ENCODE results near the gene AGPAT3.

Gene AGPAT3

DNA sequence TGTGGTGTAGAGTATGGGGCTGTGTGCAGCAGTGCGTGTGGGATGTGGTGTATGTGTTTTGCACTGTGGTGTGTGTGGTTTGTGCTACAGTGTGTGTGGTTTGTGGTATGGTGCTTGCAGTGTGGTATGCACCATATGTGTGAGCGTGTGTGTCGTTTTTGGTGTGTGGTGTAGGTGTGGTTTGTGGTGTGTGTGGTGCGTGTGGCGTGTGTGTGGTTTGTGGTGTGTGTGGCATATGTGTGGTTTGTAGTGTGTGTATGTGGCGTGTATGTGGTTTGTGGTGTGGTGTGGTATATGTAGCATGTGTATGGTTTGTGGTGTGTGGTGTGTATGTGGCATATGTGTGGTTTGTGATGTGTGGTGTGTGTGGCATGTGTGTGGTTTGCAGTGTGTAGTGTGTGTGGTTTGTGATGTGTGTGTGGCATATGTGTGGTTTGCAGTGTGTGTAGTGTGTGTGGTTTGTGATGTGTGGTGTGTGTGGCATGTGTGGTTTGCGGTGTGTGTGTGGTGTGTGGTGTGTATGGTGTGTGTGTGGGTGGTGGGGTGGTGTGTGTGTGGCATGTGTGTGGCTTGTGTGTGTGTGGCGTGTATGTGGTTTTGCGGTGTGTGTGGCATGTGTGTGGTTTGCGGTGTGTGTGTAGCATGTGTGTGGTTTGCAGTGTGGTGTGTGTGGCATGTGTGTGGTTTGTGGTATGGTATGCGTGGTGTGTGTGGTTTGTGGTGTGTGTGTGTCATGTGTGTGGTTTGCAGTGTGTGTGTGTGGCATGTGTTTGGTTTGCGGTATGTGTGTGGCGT lies 93.5 kb downstream of the AGPAT3 start:
- DNase-seq: peak in 1 of 5 donors; percentile 28

DNA sequence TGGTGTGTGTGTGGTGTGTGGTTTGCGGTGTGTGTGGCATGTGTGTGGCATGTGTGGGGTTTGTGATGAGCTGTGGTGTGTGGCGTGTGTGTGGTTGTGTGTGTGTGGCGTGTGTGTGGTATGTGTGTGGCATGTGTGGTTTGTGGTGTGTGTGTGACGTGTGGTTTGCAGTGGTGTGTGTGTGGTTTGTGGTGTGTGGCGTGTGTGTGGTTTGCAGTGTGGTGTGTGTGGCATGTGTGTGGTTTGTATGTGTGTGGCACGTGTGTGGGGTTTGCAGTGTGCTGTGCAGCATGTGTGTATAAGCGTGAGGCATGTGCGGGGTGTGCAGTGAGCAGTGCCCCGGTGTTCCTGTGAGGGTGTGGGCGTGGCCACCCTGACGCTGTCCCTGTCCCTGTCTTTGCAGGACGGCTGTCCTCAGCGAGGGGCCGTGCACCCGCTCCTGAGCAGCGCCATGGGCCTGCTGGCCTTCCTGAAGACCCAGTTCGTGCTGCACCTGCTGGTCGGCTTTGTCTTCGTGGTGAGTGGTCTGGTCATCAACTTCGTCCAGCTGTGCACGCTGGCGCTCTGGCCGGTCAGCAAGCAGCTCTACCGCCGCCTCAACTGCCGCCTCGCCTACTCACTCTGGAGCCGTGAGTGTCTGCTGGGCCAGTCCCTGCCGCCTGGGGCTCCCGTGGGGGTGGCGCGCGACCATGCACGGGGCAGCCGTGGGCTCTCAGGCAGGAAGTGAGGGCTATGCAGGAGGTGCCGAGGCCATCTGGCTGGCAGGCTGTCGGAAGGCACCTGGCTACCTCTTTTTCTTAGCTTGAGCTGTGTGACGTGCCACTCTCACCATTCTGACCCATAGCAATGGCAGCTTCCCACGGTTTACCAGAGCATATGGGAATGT lies 94.5 kb downstream of the AGPAT3 start:
- DNase-seq: peak in 2 of 5 donors; percentile 6 to 25

DNA sequence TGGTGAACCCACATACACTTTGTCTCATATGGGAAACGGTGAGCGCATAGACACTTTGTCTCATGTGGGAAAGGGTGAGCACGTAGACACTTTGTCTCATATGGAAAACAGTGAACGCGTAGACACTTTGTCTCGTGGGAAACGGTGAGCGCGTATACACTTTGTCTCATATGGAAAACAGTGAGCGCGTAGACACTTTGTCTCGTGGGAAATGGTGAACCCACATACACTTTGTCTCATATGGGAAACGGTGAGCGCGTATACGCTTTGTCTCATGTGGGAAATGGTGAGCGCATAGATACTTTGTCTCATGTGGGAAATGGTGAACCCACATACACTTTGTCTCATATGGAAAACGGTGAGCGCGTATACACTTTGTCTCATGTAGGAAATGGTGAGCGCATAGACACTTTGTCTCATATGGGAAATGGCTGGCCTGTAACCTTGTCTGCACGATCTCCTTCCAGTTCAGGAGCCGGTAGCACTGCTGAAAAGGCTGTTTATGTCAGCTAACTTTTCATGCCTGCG lies 96.4 kb downstream of the AGPAT3 start:
- no peak for DNase-seq

DNA sequence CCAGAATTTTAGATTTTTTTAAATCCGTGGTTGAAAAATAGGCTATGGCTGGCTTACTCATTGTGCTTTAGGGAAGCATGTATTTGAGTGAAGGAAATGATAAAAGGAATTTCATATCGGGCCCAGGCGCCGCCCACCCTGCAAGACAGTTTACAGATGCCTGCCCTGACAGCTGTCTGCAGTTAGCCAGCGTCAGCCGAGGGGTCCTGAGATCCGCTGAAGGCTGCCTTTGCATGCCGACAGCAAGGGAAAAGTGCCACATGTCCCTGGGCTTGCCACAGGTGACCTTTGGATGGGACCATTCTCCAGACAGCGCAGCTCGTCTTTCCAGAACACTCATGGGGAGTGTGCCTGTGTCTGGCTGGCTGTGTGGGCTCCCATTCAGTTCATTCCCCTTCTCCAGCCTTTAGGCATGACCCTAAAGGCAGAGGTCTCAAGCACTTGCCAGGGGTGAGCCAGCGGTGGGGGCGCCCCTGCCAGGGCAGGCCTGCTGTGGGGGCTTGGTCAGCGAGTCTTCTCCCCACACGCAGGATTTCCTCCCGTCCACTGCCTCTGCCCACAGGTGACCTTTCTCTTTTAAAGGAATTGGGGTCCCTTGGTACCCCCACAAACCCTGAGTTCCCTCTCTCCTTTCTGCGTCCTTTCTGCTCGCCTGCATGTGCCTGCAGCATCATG lies 101.0 kb downstream of the AGPAT3 start:
- no peak for DNase-seq

DNA sequence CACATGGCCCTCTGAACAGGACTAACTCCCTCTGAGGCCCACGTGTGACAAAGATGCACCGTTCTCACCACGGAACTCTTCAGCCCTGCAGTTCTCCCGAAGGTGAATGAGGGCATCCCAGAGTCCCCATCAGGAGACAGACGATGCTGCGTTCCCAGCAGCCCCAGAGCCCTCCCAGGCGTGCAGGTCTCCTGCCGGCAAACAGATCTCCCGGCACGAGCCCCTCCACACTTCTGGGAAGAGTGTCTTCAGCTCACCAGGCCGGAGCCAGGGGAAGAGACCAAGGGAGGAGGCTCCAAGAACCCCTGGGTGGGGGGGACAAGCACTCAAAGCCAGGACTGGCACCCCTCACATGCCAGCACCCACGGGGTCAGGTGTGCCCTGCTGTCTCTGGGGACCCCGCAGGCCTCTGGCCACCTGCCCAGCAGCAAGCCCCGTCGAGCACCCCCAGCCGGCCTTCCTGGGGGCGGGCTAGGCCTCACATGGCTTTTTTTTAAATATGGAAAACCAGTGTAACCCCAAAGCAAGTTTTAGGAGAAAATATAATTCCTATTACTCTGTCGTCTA lies 102.0 kb downstream of the AGPAT3 start:
- DNase-seq: no peak

DNA sequence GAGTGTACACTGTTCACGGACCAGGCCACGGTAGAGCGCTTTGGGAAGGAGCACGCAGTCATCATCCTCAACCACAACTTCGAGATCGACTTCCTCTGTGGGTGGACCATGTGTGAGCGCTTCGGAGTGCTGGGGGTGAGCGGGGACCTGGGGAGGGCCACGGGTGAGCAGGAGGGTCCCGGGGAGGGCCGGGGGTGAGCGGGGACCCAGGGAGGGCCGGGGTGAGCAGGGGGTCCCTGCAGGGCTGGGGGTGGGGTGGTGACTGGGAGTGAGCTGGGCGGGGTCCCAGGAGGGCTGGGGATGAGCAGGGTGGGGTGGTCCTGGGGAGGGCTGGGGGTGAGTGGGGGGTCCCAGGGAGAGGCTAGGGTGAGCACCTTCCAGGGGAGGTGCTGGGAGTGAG lies 103.0 kb downstream of the AGPAT3 start:
- no peak for DNase-seq

DNA sequence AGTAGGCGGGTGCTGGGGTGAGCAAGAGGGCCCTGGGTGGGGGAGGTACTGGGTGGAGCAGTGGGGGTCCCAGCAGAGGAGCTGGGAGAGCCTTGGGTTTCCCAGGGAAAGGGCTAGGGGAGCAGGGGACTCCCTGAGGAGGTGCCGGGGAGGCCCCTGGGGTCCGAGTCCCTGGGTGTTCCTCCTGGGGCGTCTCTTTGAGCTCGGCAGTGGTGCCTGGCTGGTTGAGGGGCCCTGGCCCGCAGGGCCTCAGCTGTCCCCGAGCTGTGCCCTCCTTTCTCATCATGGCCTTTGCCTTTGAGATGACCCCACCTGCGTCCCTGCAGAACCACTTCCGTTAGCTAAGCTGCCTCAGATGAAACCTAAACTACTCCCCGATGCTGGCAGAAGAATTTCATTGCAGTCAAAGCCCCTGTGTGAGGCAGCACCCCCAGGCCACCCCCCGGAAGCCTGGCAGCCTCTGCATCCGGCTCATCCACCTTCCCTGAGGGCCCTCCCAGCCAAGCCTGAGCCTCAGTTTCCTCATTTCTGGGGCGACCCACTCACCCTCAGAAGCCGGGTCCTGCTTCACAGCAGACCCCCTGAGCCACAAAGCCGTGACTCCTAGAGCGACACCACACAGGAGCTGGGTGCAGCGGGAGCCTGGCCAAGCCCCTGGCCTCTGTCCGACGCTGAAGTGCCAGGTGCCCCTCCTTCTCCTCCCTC lies 103.5 kb downstream of the AGPAT3 start:
- DNase-seq: no peak

DNA sequence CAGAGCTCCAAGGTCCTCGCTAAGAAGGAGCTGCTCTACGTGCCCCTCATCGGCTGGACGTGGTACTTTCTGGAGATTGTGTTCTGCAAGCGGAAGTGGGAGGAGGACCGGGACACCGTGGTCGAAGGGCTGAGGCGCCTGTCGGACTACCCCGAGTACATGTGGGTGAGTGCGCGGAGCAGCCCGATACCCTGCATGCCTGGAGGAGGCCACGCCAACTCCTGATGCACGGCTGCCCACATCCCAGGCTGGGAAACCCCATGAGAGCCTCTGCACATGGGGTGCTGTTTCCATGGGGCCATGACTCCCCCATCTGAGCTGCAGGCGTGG lies 104.1 kb downstream of the AGPAT3 start:
- no peak for DNase-seq

DNA sequence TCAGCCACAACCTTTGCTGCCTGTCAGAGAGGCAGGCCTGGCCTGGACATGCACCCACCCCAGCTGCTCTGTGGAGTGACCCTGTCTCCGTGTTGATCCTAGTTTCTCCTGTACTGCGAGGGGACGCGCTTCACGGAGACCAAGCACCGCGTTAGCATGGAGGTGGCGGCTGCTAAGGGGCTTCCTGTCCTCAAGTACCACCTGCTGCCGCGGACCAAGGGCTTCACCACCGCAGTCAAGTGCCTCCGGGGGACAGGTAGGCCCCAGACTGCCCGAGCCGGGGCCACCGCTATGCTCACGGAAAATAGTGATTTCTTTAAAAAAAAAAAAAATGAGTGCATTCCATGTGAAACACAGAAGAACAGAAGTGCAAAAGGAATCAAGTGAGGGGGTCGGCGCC lies 105.5 kb downstream of the AGPAT3 start:
- DNase-seq: no peak

DNA sequence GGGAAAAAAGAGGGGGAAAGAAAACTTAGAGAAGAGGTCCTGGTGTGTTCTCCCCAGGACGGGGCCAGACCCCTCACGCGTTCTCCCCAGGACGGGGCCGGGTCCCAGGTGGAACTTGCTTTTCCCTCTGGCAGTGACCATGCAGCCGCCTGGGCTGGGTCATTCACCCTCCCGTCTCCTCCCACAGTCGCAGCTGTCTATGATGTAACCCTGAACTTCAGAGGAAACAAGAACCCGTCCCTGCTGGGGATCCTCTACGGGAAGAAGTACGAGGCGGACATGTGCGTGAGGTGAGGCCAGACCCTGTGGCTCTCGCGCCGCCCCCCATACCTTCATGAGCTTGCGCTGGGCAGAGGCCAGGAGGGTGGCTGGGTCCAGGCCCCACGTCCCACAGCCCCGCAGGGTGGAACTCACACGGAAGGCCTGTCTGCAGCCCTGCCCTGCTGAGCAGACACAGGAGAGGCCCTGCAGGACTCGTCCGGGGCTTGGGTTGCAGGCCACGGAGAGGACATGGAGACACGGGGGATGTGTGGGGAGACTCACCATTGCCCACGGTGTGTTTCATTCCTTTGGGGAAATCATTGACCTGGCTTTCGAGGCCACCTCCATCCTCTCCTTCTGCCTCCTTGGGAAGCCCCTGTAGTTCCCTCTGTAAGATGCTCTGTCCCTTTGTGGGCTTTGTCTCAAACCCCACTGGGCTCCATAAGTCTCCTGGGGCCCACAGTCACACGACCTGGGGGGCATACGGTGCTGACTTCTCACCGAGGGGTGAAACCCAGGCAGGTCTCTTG lies 106.4 kb downstream of the AGPAT3 start:
- no peak for DNase-seq

DNA sequence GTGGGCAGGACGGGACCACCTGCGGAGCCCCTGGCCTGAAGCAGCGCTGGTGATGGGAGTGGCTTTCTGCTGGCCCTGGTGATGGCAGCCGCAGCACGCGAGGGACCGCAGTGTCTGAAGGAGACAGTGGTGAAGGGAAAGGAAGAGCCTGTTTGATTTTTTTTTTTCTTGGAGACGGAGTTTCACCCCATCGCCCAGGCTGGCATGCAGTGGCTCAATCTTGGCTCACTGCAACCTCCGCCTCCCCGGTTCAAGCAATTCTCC lies 106.9 kb downstream of the AGPAT3 start:
- no peak for DNase-seq

DNA sequence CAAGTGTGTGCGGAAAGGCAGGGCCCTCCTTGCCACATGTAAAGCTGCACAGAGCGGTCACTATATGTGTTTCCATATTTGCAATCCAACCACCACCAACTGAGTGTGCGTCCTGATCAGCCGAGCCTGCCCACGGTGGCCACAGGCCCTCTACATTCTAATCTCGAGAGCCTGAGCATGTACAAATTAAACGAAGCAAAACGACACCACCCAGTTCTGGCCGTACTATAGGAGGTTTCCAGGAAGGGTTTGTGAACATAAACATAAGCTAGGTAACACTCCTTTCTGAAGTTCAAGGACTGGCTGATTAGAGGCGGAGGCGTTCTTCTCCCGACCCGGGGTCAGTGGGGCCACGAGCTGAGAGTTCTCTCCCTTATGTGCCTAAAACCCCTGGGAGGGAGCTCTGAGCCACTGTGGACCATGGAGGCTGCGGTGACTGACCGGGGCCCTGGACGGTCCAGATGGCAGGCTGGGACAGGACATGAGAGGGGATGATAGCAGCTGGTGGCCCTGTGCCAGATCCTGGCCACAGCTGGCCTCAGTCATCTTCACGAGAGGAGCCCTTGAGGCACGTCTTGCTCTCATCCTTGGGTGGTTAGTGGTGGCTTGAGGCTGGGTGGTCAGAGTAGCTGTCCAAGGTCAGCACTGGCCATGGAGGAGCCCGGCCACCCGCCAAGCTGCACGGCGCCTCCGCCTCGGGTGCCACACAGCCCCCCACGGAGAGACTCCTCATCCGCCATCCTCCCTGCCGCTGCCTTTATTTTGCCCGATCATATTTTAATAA lies 108.0 kb downstream of the AGPAT3 start:
- no peak for DNase-seq

DNA sequence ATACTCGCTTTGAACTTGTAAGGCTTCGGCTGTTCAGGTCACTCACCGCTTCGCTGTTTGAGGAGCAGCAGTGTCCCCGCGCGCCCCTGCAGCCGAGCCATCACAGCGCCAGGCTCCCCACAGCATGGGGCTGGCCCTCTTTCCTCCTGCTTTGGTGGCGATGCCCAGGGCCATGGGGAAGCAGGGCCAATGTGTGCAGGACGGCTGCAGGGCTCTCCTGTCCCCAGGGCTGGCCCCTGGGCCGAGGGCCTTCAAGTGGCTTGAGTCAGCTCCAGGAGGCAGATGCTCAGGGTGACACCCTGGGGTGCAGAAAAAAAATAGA lies 108.6 kb downstream of the AGPAT3 start:
- no peak for DNase-seq

DNA sequence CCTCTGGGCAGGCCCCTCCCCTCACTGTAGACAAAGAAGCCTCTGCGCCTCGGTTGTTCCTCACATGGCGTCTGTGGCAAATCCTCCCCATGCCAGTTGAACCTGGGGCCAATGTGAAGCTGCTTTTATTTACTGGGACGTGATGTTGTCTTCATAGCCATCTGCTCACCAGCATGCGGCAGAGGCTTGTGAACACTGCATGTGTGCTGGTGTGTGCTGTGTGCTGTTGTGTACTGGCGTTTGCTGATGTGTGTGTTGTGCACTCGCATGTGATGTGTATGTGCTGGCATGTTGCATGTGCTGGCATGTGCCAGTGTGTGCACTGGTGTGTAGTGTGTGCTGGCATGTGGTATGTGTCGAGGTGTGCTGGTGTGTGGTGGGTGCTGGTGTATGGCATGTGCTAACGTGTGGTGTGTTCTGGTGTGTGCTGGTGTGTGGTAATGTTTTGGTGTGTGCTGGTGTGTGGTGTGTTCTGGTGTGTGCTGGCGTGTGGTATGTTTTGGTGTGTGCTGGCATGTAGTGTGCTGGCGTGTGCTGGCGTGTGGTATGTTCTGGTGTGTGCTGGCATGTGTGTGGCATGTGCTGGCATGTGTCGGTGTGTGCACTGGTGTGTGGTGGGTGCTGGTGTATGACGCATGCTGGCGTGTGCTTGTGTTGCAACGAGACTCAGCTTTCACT lies 109.9 kb downstream of the AGPAT3 start:
- no peak for DNase-seq

DNA sequence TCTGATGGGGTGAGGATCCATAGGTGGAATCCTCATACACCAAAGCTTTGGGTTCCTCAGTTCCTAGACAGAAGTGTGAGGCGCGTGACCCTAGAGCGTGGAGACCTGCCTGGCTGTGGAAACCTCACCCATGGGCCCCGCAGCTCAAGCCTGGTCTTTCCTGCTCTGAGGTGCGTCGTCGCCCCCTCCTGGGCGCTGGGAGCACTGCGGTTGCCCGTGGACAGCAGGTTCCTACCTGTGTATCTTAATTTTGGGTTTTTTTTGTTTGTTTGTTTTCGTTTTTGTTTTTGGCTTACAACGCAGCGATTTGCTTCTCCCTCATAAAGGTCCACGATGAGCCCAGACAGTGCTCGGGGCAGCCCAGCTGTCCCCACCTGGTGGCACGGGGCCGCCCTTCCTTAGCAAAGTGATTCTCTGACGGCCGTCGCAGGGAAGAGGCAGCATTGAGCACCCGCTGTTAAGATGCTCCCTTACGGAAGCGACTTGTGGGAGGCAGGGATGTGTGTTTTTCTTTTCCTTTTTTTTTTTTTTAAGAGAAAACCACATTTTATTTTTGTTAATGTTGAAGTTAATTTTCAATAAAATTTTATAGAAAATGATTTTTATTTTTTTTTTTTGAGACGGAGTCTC lies 110.6 kb downstream of the AGPAT3 start:
- peak; percentile 53 to 76 (median 71) for DNase-seq

DNA sequence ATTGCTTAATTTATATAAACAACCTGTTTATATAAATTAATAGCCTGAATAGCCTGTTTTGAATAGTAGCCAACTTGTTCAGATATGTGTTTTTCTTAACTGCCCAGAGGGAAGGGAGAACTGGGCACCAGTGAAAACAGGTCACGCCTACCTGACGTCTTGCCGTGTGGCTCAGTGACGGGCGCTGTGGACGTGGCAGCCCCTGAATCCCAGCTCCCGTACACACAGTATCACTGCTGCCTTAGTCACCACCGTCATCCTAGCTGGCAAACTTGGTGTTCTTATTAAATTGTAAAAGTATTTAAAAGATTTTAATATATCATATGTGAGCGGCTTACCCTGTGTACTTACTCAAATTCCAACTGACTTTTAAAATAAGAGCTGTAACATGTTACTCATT lies 111.6 kb downstream of the AGPAT3 start:
- DNase-seq: no peak

DNA sequence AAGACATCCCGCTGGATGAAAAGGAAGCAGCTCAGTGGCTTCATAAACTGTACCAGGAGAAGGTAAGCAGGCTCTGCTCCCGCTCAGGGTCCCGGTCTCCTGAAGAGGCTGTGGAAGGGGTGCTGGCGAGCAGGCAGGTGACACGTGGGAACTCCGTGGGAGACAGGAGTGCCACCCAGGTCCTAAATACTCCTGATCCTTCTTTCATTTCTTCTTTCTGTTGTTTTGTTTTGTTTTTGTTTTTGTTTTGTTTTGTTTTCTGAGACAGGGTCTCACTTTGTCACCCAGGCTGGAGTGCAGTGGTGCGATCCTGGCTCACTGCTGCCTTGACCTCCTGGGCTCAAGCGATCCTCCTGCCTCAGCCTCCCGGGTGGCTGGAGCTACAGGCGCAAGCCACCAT lies 113.0 kb downstream of the AGPAT3 start:
- DNase-seq: no peak

DNA sequence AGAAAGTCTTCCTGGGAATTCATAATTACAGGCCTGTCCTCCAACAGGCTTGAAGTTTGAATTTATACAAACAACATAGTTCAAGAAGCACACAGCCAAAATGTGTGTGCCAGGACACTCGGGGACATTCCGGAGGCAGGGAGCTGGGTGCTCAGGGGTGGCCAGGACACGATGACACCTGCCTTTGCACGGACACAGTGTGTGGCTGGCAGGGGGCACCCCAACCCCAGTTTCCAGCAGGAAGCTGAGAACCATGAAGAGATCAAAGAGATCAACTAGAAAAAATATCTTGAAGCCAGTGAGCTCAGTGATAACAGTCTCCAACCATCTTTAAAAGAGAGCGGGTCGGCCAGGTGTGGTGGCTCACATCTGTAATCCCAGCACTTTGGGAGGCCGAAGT lies 114.6 kb downstream of the AGPAT3 start:
- DNase-seq: no peak

DNA sequence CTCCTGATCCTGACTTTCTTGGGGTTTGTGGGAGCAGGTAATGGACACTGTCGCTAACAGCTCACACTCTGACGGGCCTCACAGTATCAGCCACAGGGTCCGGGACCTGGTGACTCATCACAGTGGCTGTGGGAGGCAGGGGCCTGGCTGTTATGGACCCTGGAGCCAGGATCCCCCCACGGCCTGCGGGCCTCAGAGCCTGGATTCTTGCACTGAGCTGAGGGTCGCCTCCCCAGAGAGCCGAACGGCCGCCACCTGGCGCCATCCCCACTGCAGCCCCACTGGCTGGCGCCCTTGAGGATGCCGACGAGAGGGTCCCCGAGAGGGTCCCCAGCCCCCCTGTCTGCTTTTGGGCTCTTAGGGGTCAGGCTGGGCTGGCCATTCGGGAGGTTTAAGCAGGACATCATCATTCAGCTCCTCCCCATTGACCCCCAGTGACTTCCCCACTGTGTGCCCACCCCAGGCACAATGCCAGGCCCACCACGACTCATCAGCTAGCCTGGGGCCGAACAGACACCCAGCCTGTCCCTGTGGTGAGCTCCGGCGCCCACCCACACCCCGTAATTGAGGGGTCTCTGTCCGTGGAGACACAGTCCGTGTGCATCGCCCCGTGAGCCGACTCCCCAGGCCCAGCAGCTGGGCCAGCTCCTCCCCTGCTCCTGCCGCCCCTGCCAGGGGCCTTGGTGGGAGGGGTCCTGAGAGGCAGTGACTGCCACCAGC lies 116.3 kb downstream of the AGPAT3 start:
- no peak for DNase-seq
